ENCODE results near the gene MAPK8IP1.
"Not testable (repeated sequence)": the region's sequence is repeated elsewhere in the genome, so short reads cannot be mapped to it uniquely, and the experiment has no call there.

MAPK8IP1 gene

DNA sequence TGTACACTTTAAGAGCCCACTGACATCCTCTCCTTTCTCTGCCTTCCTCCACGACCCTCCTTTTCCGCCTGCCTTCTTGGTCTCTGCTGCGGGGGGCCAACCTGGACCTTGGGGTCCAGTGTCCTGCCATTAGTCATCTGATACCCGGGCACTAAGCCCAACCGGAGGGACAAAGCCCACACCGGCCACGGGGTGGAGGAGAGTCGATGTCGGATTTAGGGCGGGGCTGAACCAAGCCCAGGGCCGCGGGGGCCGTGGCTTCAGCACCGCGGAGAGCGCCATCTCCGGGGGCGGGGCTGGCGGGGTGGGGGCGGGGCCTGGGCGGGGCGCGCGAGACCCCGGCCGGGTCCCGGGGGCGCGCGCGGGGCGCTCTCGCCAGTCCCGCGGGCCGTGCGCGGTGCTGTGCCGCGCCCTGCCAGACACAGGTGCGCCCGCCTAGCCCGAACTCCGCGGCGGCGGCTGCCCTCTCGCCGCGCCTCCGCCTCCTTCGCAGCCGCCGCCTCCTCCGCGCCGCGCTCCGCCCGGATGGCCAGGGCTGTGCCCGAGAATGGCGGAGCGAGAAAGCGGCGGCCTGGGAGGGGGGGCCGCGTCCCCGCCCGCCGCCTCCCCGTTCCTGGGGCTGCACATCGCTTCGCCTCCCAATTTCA lies at the start of gene MAPK8IP1:
MAPK8IP1 (plus strand) TSS at position 378 of the 647 bp plus-strand sequence; CDS start at position 548, 170 bp downstream.
- DNase-seq = peak; percentile 80

DNA sequence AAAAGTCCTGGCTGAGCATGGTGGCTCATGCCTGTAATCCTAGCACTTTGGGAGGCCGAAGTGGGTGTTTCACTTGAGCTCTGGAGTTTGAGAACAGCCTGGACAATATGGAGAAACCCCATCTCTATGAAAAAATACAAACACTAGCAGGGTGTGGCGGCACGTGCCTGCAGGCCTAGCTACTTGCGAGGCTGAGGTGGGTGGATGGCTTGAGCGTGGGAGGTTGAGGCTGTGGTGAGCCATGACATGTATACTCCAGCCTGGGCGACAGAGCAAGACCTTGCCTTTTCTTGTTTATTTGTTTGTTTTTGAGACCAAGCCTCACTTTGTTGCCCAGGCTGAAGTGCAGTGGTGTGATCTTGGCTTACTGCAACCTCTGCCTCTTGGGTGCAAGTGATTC lies 46.2 kb upstream of the MAPK8IP1 start:
- no peak for DNase-seq

- not testable (repeated sequence) for DNase-seq
These were observed 45.2 kb upstream of the MAPK8IP1 start for GRCh38 chr11:45840251-45840650.

- peak; percentile 92 for DNase-seq
These were observed 42.1 kb upstream of the MAPK8IP1 start for GRCh38 chr11:45843158-45843924.

DNA sequence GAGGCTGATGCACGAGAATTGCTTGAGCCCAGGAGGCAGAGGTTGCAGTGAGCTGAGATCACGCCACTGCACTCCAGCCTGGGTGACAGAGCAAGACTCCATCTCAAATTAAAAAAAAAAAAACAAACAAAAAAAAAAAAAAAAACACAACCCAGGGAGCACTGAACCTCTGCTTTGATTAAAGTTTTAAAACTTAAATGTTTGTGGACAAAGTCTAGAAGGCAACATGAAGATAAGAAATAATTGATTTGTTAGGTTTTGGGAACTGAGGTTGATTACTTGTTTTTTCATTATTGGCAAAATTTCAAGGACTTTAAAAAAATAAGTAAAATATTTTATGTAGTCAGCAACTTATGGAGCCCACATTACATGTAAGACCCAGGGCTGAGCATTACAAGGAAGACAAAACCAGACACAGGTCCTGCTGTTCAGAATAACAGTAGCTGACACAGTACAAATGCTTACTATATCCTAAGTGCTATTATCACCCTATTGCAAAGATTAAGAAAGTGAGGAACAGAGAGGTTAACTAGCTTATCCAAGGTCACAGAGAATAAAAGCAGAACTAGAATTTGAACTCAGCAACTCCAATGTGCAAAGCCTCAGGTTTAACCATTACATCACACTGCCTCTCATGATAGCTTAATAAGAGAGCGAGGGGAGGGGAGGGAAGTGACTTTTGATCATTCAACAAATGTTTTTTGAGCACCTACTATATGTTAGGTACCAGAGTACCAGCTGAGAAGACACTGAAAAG lies 40.5 kb upstream of the MAPK8IP1 start:
- DNase-seq = no peak

DNA sequence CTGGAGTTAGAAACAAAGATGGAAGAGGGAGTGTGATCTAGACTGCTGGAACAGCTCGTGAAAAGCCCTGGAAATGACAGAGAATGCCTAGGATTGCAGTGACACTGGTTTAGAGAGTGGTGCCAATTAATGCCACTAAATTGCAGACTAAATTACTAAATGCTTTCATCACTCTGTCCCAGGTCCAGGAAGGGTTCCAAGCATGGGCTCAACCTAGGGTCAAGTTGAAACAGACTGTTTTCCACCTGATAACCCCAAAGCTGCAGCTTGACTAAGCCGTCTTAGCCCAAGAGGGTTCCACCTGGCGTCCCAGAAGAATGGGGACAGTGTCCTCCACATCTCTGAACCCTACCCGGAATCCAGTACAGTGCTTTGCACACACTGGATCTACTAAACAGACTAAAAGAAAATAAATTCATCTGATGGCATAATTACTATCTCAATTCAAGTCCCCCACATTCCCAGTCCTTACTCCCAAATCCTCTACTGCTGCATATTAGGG lies 39.2 kb upstream of the MAPK8IP1 start:
- no peak for DNase-seq

GRCh38 chr11:45846974-45847910 lies 38.2 kb upstream of the MAPK8IP1 start, which contains the start of gene CRY2:
Gene CRY2 (plus strand): TSS chr11:45847475. CDS start chr11:45847491, 16 bp downstream.
- peak; percentile 100 for DNase-seq

DNA sequence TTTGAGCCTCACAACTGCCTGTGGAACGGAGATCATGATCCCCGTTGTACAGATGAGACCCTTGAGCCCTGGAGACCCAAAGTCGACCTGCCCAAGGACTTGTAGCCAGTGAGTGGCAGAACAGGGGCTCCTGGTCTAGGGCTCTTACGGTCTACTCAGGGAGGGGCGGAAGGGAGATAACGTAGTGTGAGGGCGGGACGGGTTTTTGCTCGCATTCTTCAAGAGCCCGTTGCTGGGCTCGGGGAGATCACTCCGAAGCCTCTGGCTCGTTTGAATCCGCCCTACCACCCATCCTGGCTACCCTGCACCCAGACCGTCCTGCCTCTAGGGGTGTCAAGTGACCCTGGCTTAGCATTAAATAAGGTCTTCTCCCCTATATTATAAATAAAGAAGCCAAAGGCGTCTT lies 37.5 kb upstream of the MAPK8IP1 start:
- DNase-seq = peak; percentile 83

- no peak for DNase-seq
These were observed 36.8 kb upstream of the MAPK8IP1 start for GRCh38 chr11:45848654-45849081.

GRCh38 chr11:45850446-45850845 lies 35.0 kb upstream of the MAPK8IP1 start:
- DNase-seq = no peak

- no peak for DNase-seq
These were observed 34.2 kb upstream of the MAPK8IP1 start for GRCh38 chr11:45851228-45851627.

DNA sequence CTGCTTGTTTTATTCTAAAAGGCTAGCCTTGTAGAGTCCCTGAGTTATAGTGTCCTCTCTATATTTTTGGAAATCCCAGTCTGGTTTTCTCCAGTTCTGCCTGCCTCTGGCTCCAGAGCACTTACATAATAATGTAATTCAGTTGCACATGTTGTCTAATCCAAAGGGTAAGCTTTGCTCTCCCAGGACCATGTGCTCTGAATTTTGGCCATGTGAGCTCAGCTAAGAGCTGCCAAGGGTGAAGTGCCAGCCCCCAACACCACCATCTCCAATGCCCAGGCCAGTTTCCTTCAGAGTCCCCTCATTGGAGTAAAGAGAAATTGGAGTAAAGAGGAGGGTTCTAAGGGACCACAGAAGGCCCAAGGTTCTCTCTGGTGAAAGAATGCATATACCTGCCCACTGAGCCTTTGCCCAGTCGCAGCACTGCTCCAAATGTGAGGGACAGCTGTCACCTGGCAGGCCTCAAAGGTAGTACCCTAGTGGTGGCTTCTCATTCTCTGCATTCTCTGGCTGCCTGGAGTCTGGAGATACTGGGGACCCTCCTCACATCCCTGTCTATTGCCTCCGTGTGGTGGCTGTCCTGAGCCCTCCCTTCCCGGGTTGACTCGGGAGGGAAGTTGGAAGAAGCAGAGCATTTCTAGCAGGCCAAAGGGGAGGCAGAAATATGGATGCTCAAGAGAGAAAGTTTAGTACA lies 33.3 kb upstream of the MAPK8IP1 start:
- no peak for DNase-seq

- DNase-seq = no peak
These were observed 32.7 kb upstream of the MAPK8IP1 start for GRCh38 chr11:45852712-45853101.

- DNase-seq = no peak
These were observed 31.9 kb upstream of the MAPK8IP1 start for GRCh38 chr11:45853332-45854219.

- DNase-seq = no peak
These were observed 30.1 kb upstream of the MAPK8IP1 start for GRCh38 chr11:45855308-45855707.

- no peak for DNase-seq
These were observed 29.4 kb upstream of the MAPK8IP1 start for GRCh38 chr11:45856044-45856468.

DNA sequence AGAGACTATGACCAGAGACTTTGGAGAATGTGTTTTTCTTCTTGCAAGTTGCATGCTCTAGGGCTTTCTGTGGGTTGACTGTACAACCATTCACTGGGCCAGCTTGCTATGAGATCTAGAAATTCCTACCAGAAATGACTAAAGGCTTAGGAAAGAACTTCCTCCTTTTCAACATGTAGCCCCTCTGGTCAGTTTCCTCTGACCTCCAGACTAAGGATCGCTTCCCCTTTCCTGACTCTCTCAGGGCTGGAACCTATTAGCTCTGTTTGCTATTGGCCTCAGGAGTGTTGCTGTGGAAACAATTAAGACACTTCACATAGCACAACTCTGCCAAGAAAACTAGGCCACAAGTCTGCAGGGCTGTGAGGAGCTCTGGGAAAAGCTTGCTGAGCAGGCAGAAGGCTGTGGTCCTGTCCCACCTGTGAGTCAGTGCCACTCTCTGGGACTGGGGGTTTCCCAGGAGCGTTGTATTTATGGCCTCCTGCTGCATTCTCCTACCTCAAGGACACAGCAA lies 27.4 kb upstream of the MAPK8IP1 start:
- no peak for DNase-seq

DNA sequence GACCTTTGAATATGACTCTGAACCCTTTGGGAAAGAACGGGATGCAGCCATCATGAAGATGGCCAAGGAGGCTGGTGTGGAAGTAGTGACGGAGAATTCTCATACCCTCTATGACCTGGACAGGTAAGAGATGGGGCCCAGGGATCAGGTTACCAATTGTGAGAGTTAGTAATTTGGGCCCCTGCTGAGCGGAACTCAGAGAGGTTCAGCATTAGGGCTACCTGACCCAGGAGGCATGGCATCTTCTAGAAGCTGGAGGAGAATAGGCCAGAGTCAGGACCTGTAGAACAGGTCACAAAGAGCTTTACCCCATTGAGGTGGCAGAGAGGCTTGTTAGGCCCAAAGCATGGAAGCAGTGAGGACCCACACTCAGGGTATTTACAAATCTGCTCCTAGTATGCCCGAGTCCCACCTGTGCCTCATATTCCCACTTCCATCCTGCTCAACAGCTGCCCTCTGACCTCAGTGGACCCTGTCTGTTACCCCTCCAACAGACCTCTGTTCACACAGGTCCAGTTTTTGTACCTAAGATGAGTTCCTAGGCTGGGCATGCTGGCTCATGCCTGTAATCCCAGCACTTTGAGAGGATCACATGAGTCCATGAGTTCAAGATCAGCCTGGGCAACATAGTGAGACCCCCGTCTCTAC lies 26.6 kb upstream of the MAPK8IP1 start:
- no peak for DNase-seq

- DNase-seq = no peak
These were observed 25.8 kb upstream of the MAPK8IP1 start for GRCh38 chr11:45859661-45860140.

All from islet precursor cell (in vitro differentiated cells).